Ectodermal cell (in vitro differentiated cells): ENCODE data around the gene SATB2.

ENCODE experiments used
- H3K27ac ChIP-seq: 2 replicates; pipeline ENCODE4 v1.7.0; 2013; ENCODE audit warnings: mild to moderate bottlenecking, low read depth, low read length; ENCODE audit not compliant: insufficient read depth, poor library complexity, severe bottlenecking
- H3K27me3 ChIP-seq: 2 replicates; pipeline ENCODE4 v1.7.0; 2013; ENCODE audit warnings: mild to moderate bottlenecking, low read length; ENCODE audit not compliant: insufficient read depth, control insufficient read depth, poor library complexity, severe bottlenecking
- H3K36me3 ChIP-seq: one replicate; pipeline ENCODE4 v1.7.0; 2013; ENCODE audit warnings: low read length; ENCODE audit not compliant: control insufficient read depth, insufficient read depth
- H3K4me1 ChIP-seq: one replicate; pipeline ENCODE4 v1.7.0; 2013; ENCODE audit warnings: low read length; ENCODE audit not compliant: control insufficient read depth, insufficient read depth
- H3K4me3 ChIP-seq: 2 replicates; pipeline ENCODE4 v1.7.0; 2013; ENCODE audit warnings: low read depth, low read length, control low read depth; ENCODE audit not compliant: insufficient read depth
- H3K9me3 ChIP-seq: 2 replicates; pipeline ENCODE4 v1.7.0; 2013; ENCODE audit warnings: mild to moderate bottlenecking, low read length, moderate library complexity; ENCODE audit not compliant: control insufficient read depth
- WGBS, 2 experiments: methylation state at CpG; one replicate each; pipeline ENCODE4 v1.1.7; 2013; ENCODE audit warnings: missing lambda C conversion rate in 2 of 2; 5-methylcytosine and 5-hydroxymethylcytosine counted together

Gene SATB2

DNA sequence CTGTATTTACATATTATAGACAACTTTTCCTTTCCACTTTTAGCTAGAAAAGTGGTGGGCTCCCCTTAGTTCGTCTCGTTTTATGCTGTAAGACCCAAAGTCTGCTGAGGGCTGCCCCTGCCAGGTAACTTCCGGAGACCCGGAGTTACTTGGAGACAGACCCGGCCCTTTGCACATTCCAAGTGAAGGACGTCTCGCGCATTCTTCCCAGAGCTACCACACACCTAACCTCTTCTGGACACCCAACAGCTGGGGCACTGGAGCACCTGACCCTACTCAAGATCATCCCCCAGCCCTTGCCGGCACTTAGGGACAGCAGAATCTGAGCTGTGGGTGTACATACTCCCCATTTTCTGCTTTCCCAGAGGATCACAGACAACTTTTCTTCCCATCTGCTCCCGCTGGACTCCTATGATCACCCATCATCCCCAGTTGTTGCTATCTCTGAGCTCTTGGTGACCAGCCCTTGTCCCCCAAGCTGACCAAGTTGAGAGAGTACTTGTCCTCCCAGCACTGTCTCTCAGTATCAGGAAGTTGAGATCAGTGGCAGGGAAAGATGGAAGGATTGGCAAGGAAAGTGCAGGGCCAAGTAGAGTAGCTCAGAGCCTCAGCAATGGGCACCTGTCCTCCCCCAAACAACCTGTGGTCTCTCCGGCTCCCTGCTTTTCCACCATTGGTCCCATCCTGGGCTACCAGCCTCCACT lies 8.4 kb upstream of the SATB2 start:
- H3K36me3 ChIP-seq, result no peaks in the 10 kb centered on the region
- no peaks in the 10 kb centered on the region for H3K9me3 ChIP-seq
- peaks cover 21% of the 10 kb centered on the region for H3K4me1 ChIP-seq
- 13 to 16% methylated on average over 11 of the region's 11 CpGs for WGBS, 2 experiments
- peaks cover 100% of the 10 kb centered on the region for H3K27me3 ChIP-seq
- H3K4me3 ChIP-seq, result no peak overlapping the region
- H3K27ac ChIP-seq, result no peak overlapping the region

DNA sequence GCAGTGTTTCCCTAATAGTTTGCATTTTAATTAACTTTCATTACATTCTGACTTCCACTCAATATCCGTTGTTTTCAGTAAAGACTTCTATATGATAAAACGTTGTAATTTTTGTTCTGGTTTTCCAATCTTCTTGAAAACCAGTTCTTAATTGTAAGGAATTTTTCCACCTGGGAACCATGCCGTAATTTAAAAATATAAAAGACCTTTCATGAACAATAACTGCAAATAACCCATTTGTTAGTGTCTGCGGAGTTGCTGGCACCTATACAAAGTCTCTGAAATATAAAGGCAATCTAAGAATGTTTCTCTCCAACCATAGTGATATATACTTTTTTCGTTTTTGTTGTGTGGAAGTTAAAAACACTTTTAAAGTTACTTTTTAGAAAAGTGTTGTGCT lies 7.7 kb upstream of the SATB2 start:
- WGBS, 2 experiments, result 17 to 40% methylated on average over 1 to 4 of the region's 5 CpGs
- Histone ChIP-seq H3K27me3 (peaks cover 100% of the 10 kb centered on the region), H3K4me3 (no peak overlapping the region), H3K36me3 (no peaks in the 10 kb centered on the region), H3K4me1 (peaks cover 16% of the 10 kb centered on the region), H3K9me3 (no peaks in the 10 kb centered on the region), H3K27ac (no peak overlapping the region)

DNA sequence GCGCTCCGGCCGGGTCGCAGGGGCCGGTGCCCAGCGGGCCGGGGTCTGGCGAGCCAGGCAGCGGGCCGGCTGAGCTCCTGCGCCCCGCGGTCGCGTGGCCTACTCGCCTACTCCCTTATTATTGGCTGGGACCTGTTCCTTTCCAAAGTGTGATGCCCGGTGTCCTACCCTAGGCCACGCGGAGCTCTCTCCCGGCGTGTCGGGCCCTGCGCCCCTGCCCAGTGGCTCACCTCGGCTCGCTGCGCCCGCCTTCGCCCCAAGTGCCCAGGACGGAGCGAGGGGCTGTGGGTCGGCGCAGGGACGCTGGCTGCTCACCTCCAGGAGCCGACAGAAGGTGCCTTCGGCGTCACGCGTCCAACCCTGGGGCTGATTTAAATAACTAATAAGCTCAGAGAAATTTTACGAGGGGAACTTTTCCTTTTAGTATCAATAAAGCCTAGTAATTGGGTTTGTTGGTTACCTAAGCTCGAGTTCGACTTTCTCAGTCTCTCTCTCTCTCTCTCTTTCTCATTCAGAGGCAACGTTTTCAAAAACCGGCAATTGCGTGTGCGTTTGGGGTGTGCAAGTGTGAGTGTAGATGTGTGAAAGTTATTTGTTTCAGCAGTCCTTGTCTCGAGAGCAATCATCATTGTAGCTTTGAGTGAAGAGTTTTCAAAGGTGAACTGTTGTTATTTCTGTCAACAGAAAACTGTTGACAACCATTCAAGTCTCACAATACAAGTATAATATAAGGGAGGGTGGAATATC lies 7.0 kb upstream of the SATB2 start:
- Histone ChIP-seq H3K4me1 (peaks cover 16% of the 10 kb centered on the region), H3K36me3 (no peaks in the 10 kb centered on the region), H3K9me3 (no peaks in the 10 kb centered on the region), H3K4me3 (no peak overlapping the region), H3K27me3 (peaks cover 100% of the 10 kb centered on the region), H3K27ac (no peak overlapping the region)
- 2 to 3% methylated on average over 42 to 46 of the region's 46 CpGs for WGBS, 2 experiments

DNA sequence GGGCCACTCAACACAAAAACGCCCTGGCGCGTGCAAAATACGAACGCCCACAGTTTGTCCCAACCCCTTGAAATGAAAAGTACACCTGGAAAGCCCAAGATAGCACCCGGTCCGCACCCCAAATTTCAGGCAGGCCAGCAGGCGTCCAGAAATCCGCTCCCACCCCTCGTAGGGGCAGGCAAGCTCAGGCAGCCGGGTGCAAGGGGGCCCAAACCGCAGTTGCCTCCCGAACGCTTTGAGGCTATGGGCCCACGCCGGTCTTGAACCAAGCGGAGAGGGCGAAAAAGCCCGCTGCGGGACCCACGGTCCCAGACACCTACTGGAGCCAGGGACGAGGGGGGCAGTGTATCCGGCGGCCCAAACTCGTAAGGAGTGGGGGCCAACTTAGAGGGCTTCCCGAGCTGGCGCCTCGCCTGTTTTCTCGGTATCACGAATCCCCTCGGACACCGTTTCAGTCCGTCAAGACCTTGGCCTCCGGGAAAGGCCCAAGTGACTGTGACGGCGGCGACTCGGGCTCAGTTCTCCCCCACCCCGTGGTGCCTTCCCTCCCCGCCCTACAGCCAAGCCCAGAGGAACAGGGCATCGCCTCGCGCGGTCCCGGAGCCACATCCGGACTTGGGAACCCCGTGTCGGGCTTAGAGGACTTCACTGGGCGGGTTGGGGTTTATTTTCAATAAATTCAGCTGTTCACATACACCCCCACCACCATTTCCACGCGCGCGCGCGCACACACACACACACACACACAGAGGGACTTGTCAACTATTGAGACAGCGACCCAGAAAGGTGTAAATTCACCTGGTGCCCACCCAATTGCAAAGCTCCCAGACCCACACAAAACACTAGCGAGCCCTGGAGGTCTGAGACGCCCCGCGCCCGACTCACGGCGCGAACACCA lies 6.2 kb upstream of the SATB2 start:
- H3K4me3 ChIP-seq, result no peak overlapping the region
- peaks cover 94% of the 10 kb centered on the region for H3K27me3 ChIP-seq
- H3K27ac ChIP-seq, result no peak overlapping the region
- H3K4me1 ChIP-seq, result peaks cover 16% of the 10 kb centered on the region
- 2% methylated on average over 62 to 64 of the region's 64 CpGs for WGBS, 2 experiments
- H3K36me3 ChIP-seq, result no peaks in the 10 kb centered on the region
- H3K9me3 ChIP-seq, result no peaks in the 10 kb centered on the region

DNA sequence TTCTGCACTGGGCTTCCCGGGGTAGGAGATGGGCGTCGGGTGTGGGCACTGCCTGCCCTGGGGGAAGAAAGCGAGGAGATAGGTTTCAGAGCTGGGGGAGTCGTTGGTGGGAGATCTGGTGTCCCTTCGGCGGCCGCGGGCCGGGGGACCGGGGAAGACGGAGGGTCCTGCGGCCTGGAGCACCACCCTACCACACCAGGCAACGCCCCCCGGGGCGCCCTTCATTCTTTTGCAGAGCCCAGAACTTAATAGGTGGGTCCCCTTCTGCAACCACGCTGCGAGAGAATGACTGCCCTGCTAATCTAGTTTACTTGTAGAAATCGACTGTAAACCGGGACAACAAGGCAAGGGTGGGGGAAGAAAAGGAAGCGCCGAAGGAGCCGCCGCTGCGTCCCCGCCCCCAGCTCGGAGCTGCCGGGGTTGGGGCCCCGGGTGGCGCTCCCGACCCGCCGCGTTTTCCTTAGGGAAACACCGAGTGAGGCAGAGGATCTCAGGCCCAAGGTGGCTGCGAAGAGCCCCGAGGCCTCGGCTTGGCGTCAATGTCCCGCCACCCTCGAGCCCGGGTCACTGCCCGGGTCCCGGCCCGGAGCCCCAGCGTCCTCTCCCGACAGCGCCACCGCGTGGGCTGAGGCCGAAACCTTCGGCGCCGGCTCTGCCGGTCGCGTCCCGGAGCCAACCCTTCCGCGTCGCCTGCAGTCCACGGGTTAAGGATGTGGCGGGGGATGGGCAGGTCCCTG lies 5.4 kb upstream of the SATB2 start:
- Histone ChIP-seq H3K4me3 (peak overlapping the region; percentile 31), H3K36me3 (no peaks in the 10 kb centered on the region), H3K27me3 (peaks cover 92% of the 10 kb centered on the region), H3K27ac (no peak overlapping the region), H3K4me1 (peaks cover 16% of the 10 kb centered on the region), H3K9me3 (no peaks in the 10 kb centered on the region)
- WGBS, 2 experiments, result 1% methylated on average over 63 of the region's 63 CpGs

DNA sequence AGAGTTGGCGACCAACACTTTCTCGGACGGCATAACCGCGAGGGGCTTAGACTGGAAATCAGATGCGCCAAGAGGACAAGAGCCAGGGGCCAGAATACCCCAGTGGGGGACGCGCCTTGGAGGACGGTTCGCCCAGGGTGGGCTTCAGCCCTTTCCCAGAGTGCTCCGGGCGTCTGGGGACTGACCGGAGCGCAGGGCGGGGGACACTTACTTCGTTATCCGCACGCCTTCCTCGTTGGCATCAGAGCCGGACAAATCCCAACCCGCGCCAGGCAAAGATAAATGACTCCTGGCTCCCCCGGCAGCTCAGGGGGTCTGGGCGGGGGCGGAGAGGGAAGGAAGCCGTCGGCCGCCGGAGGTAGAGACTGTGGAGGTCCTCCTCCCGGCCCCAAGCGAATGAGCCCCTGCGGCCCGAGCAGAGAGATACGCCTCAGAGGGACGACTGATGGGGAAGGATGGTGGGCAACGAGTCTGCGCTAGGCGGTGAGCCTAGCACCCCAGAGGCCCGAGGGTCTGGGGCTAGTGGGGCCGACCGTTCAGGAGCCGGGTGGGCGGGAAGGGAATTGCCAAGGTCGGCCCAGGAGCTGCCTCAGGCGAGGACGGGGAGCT lies 4.7 kb upstream of the SATB2 start:
- Histone ChIP-seq H3K36me3 (no peaks in the 10 kb centered on the region), H3K9me3 (no peaks in the 10 kb centered on the region), H3K27ac (no peak overlapping the region), H3K4me3 (peak overlapping the region; percentile 22), H3K27me3 (peaks cover 92% of the 10 kb centered on the region), H3K4me1 (peaks cover 14% of the 10 kb centered on the region)
- WGBS, 2 experiments, result 1% methylated on average over 46 of the region's 46 CpGs

DNA sequence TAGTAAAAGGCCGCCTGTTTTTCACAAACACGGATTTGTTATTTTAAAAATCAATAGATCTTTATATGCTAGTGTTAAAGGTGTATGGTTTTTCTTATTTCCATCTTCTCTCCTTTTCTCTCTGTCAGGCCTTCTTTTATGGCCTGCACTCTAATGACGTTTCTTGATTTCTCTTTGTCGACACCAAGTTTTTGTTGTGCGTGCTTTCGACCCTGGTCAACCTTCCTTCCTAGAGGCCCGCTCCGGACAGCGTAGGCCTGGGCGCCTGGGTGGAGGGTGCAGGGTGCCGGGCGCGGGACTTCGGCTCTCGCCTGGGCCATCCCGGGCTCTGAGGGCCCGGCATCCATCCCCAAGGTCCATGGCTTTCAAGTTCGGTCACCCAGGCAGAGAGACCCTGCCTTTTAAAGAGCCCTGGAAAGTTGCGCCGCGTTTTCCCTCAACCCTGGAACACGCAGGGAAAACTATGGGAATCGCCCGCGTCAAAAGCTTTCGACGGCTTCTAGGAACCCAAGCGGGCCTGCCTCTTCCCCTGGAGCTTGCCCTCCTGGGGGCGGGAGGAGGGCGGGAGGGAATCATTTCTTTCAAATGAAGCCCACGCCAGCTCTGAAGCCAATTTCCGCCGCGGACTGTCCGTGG lies 4.1 kb upstream of the SATB2 start:
- no peaks in the 10 kb centered on the region for H3K36me3 ChIP-seq
- WGBS, 2 experiments, result 2% methylated on average over 33 of the region's 35 CpGs

DNA sequence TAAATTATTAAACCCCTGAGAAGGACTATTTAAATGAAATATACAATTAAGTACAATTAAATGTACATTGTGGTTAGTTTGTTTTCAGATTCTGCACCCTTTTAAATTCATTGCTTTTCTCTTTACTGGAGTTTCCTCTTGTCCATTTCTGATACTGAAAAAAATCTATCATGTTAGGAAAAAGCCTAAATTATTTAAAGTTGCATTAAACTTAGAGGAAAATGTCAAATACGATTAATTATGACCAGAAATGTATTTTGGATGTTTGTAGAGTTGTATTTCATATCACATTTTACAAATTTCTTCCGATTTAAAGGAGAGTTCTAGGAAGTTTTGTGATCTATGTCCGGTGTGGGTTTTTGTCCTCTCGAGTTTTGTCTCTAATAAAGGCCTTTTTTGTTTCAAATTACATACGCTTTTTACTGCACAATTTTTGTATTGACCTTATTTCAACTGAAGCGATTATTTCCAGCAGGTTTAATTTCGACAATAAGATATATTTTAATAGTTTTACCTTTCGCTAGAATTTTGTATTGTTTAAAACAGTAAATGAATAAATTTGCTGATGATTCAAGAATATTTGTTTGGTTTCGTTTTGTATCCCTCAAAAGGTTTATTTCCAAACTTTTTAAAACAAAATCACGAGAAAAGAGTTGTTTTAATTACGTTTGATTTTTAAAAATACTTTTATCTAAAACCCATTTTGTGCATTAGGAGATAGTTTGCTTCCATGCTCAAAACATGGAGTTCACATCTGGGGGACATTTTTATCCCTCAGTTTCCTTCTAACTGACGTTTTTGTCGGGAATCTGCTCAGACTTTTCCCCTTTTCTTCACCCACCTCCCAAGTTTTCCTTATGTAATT lies 3.3 kb upstream of the SATB2 start:
- Histone ChIP-seq H3K36me3 (no peaks in the 10 kb centered on the region), H3K27ac (no peak overlapping the region), H3K27me3 (peaks cover 92% of the 10 kb centered on the region), H3K4me1 (peaks cover 12% of the 10 kb centered on the region), H3K4me3 (no peak overlapping the region), H3K9me3 (no peaks in the 10 kb centered on the region)
- 15 to 35% methylated on average over 2 to 9 of the region's 13 CpGs for WGBS, 2 experiments

More for the DNA sequence above, 4.1 kb upstream of the SATB2 start:
- Histone ChIP-seq H3K4me3 (peak overlapping the region; percentile 22), H3K27me3 (peaks cover 92% of the 10 kb centered on the region), H3K9me3 (no peaks in the 10 kb centered on the region), H3K27ac (no peak overlapping the region), H3K4me1 (peaks cover 8% of the 10 kb centered on the region)
